GM18868 (cell line): ENCODE data around the gene FGF14.
A peak's percentile ranks its signal among the peaks of the same experiment; 100 is the strongest.

Source experiments
- ATAC-seq: cut with Tn5 transposase; IDR thresholded peaks from one replicate; pipeline ENCODE4 v1.9.1; 2021; ENCODE audit warnings: mild to moderate bottlenecking, moderate library complexity; ENCODE audit not compliant: unreplicated experiment

Gene FGF14

GRCh38 chr13:101817898-101818297 lies 584.0 kb downstream of the FGF14 start:
- ATAC-seq: peak; percentile 54

- no peak for ATAC-seq
These were observed 590.0 kb downstream of the FGF14 start for GRCh38 chr13:101811881-101812280.

GRCh38 chr13:101811284-101811839 lies 590.5 kb downstream of the FGF14 start:
- ATAC-seq: no peak

- ATAC-seq: no peak
These were observed 602.7 kb downstream of the FGF14 start for GRCh38 chr13:101799196-101799595.

GRCh38 chr13:101798437-101798836 lies 603.4 kb downstream of the FGF14 start:
- ATAC-seq: no peak

- ATAC-seq: no peak
These were observed 606.4 kb downstream of the FGF14 start for GRCh38 chr13:101795460-101795859.

- ATAC-seq: no peak
These were observed 606.8 kb downstream of the FGF14 start for GRCh38 chr13:101795025-101795424.

- no peak for ATAC-seq
These were observed 609.7 kb downstream of the FGF14 start for GRCh38 chr13:101792189-101792588.

- ATAC-seq: no peak
These were observed 616.0 kb downstream of the FGF14 start for GRCh38 chr13:101785858-101786257.

- no peak for ATAC-seq
These were observed 617.5 kb downstream of the FGF14 start for GRCh38 chr13:101784313-101784712.

GRCh38 chr13:101783554-101783953 lies 618.3 kb downstream of the FGF14 start:
- ATAC-seq: no peak

- no peak for ATAC-seq
These were observed 621.6 kb downstream of the FGF14 start for GRCh38 chr13:101780211-101780610.

- no peak for ATAC-seq
These were observed 622.7 kb downstream of the FGF14 start for GRCh38 chr13:101779147-101779546.

GRCh38 chr13:101775267-101775666 lies 626.6 kb downstream of the FGF14 start:
- no peak for ATAC-seq

GRCh38 chr13:101774393-101774792 lies 627.5 kb downstream of the FGF14 start:
- ATAC-seq: no peak

- no peak for ATAC-seq
These were observed 628.8 kb downstream of the FGF14 start for GRCh38 chr13:101773062-101773461.

GRCh38 chr13:101767131-101767530 lies 634.7 kb downstream of the FGF14 start:
- ATAC-seq: no peak

- ATAC-seq: no peak
These were observed 638.7 kb downstream of the FGF14 start for GRCh38 chr13:101763191-101763590.

- ATAC-seq: peak; percentile 85
These were observed 644.3 kb downstream of the FGF14 start for GRCh38 chr13:101757446-101758039.

- ATAC-seq: no peak
These were observed 646.5 kb downstream of the FGF14 start for GRCh38 chr13:101755228-101755887.

- no peak for ATAC-seq
These were observed 649.4 kb downstream of the FGF14 start for GRCh38 chr13:101752432-101752831.

- ATAC-seq: peak; percentile 44
These were observed 650.4 kb downstream of the FGF14 start for GRCh38 chr13:101751488-101751887.
